WTC11 (cell line): ENCODE measurements around the gene FAM89B. TPM values are rescaled to one million over a fixed set of nuclear protein-coding genes. Genes with fewer than 3 reads are reported as not detected.

ENCODE experiments used
- ATAC-seq: fragments of 200-7000 bp; cut with Tn5 transposase; 2 replicates; pipeline ENCODE4 v1.10.0; 2021; ENCODE audit warnings: mild to moderate bottlenecking, moderate library complexity
- CTCF ChIA-PET: fragments of 300-600 bp; sonication (Branson Sonifier 250); formaldehyde crosslinking; loops from one replicate; lab custom pipeline; 2021; ENCODE audit warnings: antibody characterized with exemption; lab: Charles Lee
- POLR2A ChIA-PET: fragments of 350-600 bp; sonication (Branson Sonifier 250); formaldehyde crosslinking; loops from one replicate; lab custom pipeline; 2021; ENCODE audit warnings: antibody characterized with exemption; lab: Charles Lee
- DNase-seq: peaks from one replicate; pipeline ENCODE4 v3.0.0; 2021; ENCODE audit warnings: low spot score
- H3K27ac Mint-ChIP-seq: 2 replicates; pipeline ENCODE4 v1.8.0; 2021; ENCODE audit warnings: mixed read lengths
- H3K27me3 Mint-ChIP-seq: 2 replicates; pipeline ENCODE4 v1.8.0; 2021; ENCODE audit warnings: low read depth, mild to moderate bottlenecking, moderate library complexity, mixed read lengths
- H3K36me3 Mint-ChIP-seq: 2 replicates; pipeline ENCODE4 v1.8.0; 2021; ENCODE audit warnings: mixed read lengths
- H3K4me1 Mint-ChIP-seq: 2 replicates; pipeline ENCODE4 v1.8.0; 2022; ENCODE audit warnings: mixed read lengths
- H3K4me3 Mint-ChIP-seq: 2 replicates; pipeline ENCODE4 v1.8.0; 2021; ENCODE audit warnings: mild to moderate bottlenecking, moderate library complexity, mixed read lengths
- H3K9me3 Mint-ChIP-seq: 2 replicates; pipeline ENCODE4 v1.8.0; 2021; ENCODE audit warnings: mixed read lengths
- ATF1 ChIP-seq: sonication (generic); formaldehyde crosslinking; IDR thresholded peaks from 2 replicates; pipeline ENCODE4 v1.8.1; 2023; ENCODE audit warnings: mild to moderate bottlenecking, moderate library complexity, missing genetic modification reagents
- ATF3 ChIP-seq: sonication (generic); formaldehyde crosslinking; conservative IDR thresholded peaks from 2 replicates; pipeline ENCODE4 v1.8.1; 2022; ENCODE audit warnings: mild to moderate bottlenecking, missing genetic modification reagents
- E2F4 ChIP-seq: sonication (generic); formaldehyde crosslinking; IDR thresholded peaks from 2 replicates; pipeline ENCODE4 v1.8.1; 2022; ENCODE audit warnings: low read depth, mild to moderate bottlenecking, moderate library complexity, missing genetic modification reagents, borderline replicate concordance
- ELF4 ChIP-seq: sonication (generic); formaldehyde crosslinking; IDR thresholded peaks from 2 replicates; pipeline ENCODE4 v1.8.1; 2022; ENCODE audit warnings: low read depth, mild to moderate bottlenecking, moderate library complexity, missing genetic modification reagents
- FOXK1 ChIP-seq: sonication (generic); formaldehyde crosslinking; IDR thresholded peaks from 2 replicates; pipeline ENCODE4 v1.8.0; 2022; ENCODE audit warnings: mild to moderate bottlenecking, moderate library complexity, missing genetic modification reagents
- GRHL2 ChIP-seq: fragments of 250-450 bp; sonication (Bioruptor Pico); IDR thresholded peaks from 2 replicates; pipeline ENCODE4 v1.8.0; 2022; ENCODE audit warnings: mild to moderate bottlenecking, moderate library complexity; ENCODE audit not compliant: insufficient replicate concordance, severe bottlenecking
- IRF1 ChIP-seq: sonication (generic); formaldehyde crosslinking; IDR thresholded peaks from 2 replicates; pipeline ENCODE4 v1.8.0; 2023; ENCODE audit warnings: missing genetic modification reagents
- IRF2 ChIP-seq: sonication (generic); formaldehyde crosslinking; IDR thresholded peaks from 2 replicates; pipeline ENCODE4 v1.8.0; 2022; ENCODE audit warnings: low read depth, missing genetic modification reagents, borderline replicate concordance
- RELA ChIP-seq: sonication (generic); formaldehyde crosslinking; IDR thresholded peaks from 2 replicates; pipeline ENCODE4 v1.8.1; 2022; ENCODE audit warnings: missing genetic modification reagents, mild to moderate bottlenecking, borderline replicate concordance
- RORB ChIP-seq: fragments of 250-450 bp; sonication (Bioruptor Pico); IDR thresholded peaks from 2 replicates; pipeline ENCODE4 v1.9.0; 2021; ENCODE audit warnings: mild to moderate bottlenecking
- SMAD4 ChIP-seq: sonication (generic); formaldehyde crosslinking; IDR thresholded peaks from 2 replicates; pipeline ENCODE4 v1.8.0; 2022; ENCODE audit warnings: mild to moderate bottlenecking, missing genetic modification reagents
- SOX15 ChIP-seq: fragments of 250-450 bp; sonication (Bioruptor Pico); IDR thresholded peaks from 2 replicates; pipeline ENCODE4 v1.9.0; 2021; ENCODE audit warnings: mild to moderate bottlenecking
- TEAD1 ChIP-seq: sonication (generic); formaldehyde crosslinking; IDR thresholded peaks from 2 replicates; pipeline ENCODE4 v1.8.0; 2022; ENCODE audit warnings: mild to moderate bottlenecking, missing genetic modification reagents
- ZNF263 ChIP-seq: sonication (generic); formaldehyde crosslinking; IDR thresholded peaks from 2 replicates; pipeline ENCODE4 v1.8.1; 2022; ENCODE audit warnings: low read depth, mild to moderate bottlenecking, moderate library complexity, missing genetic modification reagents
- ZNF396 ChIP-seq: fragments of 250-450 bp; sonication (Bioruptor Pico); IDR thresholded peaks from 2 replicates; pipeline ENCODE4 v1.8.0; 2021; ENCODE audit warnings: mild to moderate bottlenecking, moderate library complexity, borderline replicate concordance
- ZNF416 ChIP-seq: fragments of 250-450 bp; sonication (Bioruptor Pico); IDR thresholded peaks from 2 replicates; pipeline ENCODE4 v1.9.0; 2021; ENCODE audit warnings: mild to moderate bottlenecking, inconsistent platforms
- total RNA-seq: library from RNA; stranded (reverse); gene quantifications from 3 replicates; pipeline ENCODE4 v1.2.3, GENCODE V29; 2021
- TF ChIP-seq, protein P1 (sequence below): fragments of 200-600 bp; IDR thresholded peaks from 2 replicates; pipeline ENCODE4 v1.8.0; 2022; ENCODE audit warnings: antibody characterized with exemption
- TF ChIP-seq, protein P2 (sequence below): sonication (generic); formaldehyde crosslinking; IDR thresholded peaks from 2 replicates; pipeline ENCODE4 v1.8.1; 2023; ENCODE audit warnings: mild to moderate bottlenecking, missing genetic modification reagents, moderate library complexity
- TF ChIP-seq, protein P3 (sequence below): fragments of 250-450 bp; sonication (Bioruptor Pico); conservative IDR thresholded peaks from 2 replicates; pipeline ENCODE4 v1.9.0; 2021; ENCODE audit warnings: mild to moderate bottlenecking
- TF ChIP-seq, protein P4 (sequence below): sonication (generic); formaldehyde crosslinking; IDR thresholded peaks from 2 replicates; pipeline ENCODE4 v1.8.1; 2023; ENCODE audit warnings: mild to moderate bottlenecking, missing genetic modification reagents

FAM89B gene
- total RNA-seq, 1 experiment from 2014 or later: 13.3 TPM

GRCh38 chr11:65529475-65530156 lies 42.7 kb upstream of the FAM89B start (continued):
- TF ChIP-seq GRHL2 (CRISPR knock-in tag) (no peak), ATF3 (CRISPR knock-in tag) (no peak), ELF4 (CRISPR knock-in tag) (no peak), RELA (CRISPR knock-in tag) (no peak)
- TF ChIP-seq, all 79 proteins: peak for 0

DNA sequence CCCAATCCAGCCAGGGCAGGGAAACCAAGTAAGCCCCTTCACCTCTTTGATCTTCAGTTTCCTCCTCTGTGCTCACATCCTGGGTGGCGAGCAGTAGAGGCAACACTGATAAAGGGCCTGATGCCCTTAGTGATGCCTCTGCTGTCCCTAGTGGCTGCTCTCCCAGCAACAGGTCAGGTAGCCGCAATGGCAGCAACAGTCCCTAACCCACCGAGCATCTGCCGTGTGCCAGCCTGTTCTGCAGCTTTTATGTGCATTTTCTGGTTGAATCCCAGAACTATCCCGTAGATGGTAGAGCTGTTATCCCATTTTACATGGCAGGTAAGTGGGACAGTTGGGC lies 42.2 kb upstream of the FAM89B start:
- Mint-ChIP-seq H3K36me3 (peaks cover 26% of the 10 kb centered on the region), H3K4me1 (peaks cover 4% of the 10 kb centered on the region), H3K27me3 (no peaks in the 10 kb centered on the region), H3K4me3 (no peak overlapping the region), H3K27ac (no peak overlapping the region), H3K9me3 (no peaks in the 10 kb centered on the region)
- ATAC-seq (peak; percentile 77), DNase-seq (peak; percentile 44)
- ChIA-PET CTCF (interaction anchor here (0.6 to 2.1 kb wide), 7 partner anchors 8 to 393 kb away, joined by 3 to 9 read pairs (median 4); partner anchors contain the start of genes SIPA1 and ZNRD2), POLR2A (interaction anchor here (1.1 kb wide), 1 partner anchor 33 kb away, joined by 4 read pairs; no protein-coding TSS in a partner anchor)
- TF ChIP-seq, protein P1, sequence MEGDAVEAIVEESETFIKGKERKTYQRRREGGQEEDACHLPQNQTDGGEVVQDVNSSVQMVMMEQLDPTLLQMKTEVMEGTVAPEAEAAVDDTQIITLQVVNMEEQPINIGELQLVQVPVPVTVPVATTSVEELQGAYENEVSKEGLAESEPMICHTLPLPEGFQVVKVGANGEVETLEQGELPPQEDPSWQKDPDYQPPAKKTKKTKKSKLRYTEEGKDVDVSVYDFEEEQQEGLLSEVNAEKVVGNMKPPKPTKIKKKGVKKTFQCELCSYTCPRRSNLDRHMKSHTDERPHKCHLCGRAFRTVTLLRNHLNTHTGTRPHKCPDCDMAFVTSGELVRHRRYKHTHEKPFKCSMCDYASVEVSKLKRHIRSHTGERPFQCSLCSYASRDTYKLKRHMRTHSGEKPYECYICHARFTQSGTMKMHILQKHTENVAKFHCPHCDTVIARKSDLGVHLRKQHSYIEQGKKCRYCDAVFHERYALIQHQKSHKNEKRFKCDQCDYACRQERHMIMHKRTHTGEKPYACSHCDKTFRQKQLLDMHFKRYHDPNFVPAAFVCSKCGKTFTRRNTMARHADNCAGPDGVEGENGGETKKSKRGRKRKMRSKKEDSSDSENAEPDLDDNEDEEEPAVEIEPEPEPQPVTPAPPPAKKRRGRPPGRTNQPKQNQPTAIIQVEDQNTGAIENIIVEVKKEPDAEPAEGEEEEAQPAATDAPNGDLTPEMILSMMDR: no peak
- TF ChIP-seq ZNF416 (no peak), SOX15 (no peak), TEAD1 (no peak), ATF1 (CRISPR knock-in tag) (no peak), ZNF396 (CRISPR knock-in tag) (no peak), ZNF263 (CRISPR knock-in tag) (no peak), IRF1 (CRISPR knock-in tag) (no peak), ATF3 (CRISPR knock-in tag) (no peak), IRF2 (CRISPR knock-in tag) (no peak), E2F4 (CRISPR knock-in tag) (no peak), FOXK1 (CRISPR knock-in tag) (no peak), RORB (CRISPR knock-in tag) (no peak), SMAD4 (CRISPR knock-in tag) (no peak)
- TF ChIP-seq, protein P2, sequence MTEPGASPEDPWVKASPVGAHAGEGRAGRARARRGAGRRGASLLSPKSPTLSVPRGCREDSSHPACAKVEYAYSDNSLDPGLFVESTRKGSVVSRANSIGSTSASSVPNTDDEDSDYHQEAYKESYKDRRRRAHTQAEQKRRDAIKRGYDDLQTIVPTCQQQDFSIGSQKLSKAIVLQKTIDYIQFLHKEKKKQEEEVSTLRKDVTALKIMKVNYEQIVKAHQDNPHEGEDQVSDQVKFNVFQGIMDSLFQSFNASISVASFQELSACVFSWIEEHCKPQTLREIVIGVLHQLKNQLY: no peak
- TF ChIP-seq, protein P3, sequence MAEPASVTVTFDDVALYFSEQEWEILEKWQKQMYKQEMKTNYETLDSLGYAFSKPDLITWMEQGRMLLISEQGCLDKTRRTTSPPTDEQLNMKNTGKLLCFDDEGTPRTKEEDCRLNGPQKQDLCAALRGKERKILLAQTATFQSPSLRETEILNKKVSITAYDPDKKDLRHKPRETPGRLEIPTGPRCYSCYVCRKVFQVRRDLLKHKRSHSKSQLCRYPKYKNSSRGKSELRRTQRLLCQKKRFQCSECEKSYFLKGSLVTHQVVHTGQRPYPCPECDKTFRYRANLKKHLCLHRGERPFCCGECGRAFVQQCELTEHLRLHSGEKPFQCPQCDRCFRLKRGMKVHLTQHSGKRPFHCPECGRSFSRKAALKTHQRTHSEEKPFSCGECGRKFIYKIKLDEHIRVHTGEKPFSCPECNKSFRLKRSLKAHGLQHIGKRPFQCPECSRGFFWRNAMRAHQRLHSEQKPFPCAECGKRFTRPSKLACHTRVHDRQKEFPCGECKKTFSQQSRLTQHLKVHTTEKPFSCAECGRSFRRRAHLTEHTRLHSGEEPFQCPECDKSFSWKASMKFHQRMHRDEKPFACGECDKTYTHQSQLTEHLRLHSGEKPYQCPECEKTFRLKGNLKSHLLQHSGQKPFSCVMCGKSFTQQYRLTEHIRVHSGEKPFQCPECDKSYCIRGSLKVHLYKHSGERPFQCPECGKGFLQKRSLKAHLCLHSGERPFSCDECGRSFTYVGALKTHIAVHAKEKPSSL: no peak
- TF ChIP-seq, protein P4, sequence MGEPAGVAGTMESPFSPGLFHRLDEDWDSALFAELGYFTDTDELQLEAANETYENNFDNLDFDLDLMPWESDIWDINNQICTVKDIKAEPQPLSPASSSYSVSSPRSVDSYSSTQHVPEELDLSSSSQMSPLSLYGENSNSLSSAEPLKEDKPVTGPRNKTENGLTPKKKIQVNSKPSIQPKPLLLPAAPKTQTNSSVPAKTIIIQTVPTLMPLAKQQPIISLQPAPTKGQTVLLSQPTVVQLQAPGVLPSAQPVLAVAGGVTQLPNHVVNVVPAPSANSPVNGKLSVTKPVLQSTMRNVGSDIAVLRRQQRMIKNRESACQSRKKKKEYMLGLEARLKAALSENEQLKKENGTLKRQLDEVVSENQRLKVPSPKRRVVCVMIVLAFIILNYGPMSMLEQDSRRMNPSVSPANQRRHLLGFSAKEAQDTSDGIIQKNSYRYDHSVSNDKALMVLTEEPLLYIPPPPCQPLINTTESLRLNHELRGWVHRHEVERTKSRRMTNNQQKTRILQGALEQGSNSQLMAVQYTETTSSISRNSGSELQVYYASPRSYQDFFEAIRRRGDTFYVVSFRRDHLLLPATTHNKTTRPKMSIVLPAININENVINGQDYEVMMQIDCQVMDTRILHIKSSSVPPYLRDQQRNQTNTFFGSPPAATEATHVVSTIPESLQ (CRISPR knock-in tag): no peak
